GM18907 (cell line): ENCODE results near the gene KSR1.
A peak's percentile ranks its signal among the peaks of the same experiment; 100 is the strongest.
"Not testable (repeated sequence)": the region's sequence is repeated elsewhere in the genome, so short reads cannot be mapped to it uniquely, and the experiment has no call there.

Experiments used
- ATAC-seq: cut with Tn5 transposase; IDR thresholded peaks from one replicate; pipeline ENCODE4 v1.9.1; 2021; ENCODE audit warnings: mild to moderate bottlenecking, moderate library complexity; ENCODE audit not compliant: unreplicated experiment

KSR1 gene

DNA sequence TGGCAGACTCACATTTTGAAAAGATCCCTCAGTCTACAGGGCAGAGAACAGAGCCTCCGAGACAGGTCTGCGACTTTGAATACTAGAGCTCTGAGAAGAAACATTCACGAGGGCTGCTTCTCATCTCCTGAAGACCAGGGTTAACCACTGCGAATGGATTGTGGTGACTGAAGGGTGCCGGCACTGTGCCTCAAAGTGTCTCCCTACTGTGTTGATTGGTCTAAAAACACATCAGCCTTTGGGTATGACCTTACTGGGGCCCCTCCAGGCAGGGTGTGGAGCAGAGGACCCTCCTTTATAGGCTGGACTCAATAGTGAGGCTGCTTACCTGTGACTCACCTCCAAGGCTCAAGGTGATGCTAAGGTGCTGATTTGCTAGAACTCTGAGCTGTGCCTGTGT is 172.1 kb downstream of the KSR1 start:
- ATAC-seq = no peak

GRCh38 chr17:27629260-27629659 is 173.0 kb downstream of the KSR1 start:
- ATAC-seq = not testable (repeated sequence)

GRCh38 chr17:27630607-27631410 is 174.6 kb downstream of the KSR1 start, which contains the start of gene LGALS9:
LGALS9 (plus strand) TSS chr17:27631188; CDS start chr17:27631266, 78 bp downstream.
- peak; percentile 66 for ATAC-seq

DNA sequence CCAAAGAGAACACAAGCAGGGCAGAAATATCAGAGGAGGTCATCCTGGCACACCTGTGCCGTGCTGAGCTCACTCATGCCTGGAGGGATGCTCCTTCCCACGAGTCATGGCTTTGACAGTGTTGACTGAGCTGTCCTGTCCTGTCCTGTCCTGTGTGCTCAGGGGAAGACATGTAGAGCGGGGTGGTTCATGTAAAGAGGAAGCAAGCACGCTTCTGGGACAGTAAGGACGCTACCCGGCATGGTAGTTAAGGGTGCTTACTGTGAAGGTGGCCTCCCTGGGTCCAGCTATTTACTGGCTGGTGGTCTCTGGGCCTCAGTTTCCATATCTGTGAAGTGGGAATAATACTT is 175.1 kb downstream of the KSR1 start:
- peak; percentile 44 for ATAC-seq

DNA sequence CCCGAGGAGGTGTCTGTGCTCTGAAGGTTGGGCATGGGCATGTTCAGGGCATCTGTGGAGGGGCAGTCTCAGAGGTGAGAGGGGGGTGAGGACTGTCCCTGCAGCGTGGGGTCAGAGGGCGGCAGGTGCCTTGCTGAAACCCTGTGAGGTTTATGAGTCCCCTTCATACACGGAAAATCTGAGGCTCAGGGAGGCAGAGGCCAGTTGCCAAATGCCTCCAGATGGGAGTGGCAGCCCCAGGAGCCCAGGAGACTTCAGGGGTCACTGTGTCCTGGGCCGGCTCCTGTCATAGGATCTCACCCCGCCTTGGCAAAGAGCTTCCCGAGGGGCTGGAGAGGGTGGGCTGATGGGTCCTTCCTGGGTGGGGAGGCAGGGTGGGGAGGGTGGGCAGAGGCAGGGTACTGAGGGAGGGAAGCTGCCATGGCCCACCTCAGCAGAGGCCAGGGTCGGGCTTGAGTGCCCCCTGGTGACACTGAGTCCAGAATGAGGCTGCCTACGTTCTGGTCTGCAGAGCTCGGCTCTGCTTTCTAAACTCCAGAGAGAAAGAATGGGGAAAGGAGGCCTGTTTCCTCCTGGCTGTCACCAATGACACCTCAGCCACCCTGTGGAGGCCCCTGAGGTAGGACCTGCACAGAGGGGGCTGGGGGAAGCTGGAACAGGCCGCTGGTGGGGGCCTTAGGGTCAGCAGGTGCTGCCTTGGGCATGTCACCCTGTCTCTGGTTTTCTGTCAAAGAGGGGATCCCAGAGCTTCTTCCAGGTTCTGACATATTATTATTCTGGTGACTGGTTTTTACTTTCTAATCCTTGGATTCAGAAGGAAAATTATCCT is 175.9 kb downstream of the KSR1 start:
- ATAC-seq = no peak

DNA sequence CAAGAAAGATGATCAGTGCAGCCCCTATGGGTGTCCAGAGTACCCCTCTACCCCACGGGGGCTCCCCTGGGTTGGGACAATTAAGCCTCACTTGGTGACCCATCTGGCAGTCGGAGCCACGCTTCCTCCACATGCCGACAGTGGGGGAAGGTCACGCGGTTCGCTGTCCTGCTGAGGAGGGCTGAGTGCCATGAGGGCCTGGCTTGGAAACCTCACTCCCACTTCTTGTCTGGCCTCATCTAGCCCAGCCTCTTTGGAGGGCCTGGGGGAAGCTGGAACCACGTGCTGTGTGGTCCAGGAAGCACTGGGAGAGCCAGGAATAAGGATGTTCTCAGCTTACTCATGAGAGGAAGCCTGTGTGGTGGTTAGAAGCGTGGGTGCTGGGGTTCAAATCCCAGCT is 176.5 kb downstream of the KSR1 start:
- ATAC-seq = not testable (repeated sequence)

DNA sequence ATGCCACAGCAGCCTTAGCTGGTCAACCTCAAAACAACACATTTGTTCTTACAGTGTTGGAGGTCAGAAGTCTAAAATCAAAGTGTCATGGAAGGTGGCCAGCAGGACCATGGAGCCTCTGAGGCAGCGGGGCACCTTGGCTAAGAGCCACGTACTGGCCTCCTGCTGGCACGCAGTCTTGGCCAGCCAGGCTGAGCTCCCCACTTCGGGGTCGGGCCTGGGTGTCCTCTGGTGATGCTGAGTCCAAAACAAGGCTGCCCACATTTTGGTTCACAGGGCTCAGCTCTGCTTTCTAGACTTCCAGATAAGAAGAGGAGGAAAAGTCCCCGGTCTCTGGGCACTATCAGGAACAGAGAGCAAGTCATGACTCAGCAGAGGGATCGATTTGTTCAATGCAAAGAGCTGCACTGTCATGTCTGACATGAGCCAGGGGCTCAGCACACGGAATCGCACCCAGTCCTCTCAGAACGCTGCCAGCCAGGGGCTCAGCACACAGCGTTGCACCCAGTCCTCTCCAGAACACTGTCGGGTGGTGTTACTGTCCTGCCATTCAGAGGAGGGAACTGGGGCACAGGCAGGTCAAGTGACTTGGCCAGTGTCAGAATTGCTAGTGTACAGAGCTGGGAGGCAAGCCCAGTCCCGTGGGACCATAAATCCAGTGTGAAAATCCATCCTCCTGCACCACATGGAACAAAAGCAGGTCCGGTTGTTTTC is 177.2 kb downstream of the KSR1 start:
- ATAC-seq = no peak

- no peak for ATAC-seq
These were observed 177.7 kb downstream of the KSR1 start for GRCh38 chr17:27634026-27634335.

- no peak for ATAC-seq
These were observed 178.5 kb downstream of the KSR1 start for GRCh38 chr17:27634776-27635175.

GRCh38 chr17:27635275-27635823 is 179.1 kb downstream of the KSR1 start:
- ATAC-seq = peak; percentile 41

DNA sequence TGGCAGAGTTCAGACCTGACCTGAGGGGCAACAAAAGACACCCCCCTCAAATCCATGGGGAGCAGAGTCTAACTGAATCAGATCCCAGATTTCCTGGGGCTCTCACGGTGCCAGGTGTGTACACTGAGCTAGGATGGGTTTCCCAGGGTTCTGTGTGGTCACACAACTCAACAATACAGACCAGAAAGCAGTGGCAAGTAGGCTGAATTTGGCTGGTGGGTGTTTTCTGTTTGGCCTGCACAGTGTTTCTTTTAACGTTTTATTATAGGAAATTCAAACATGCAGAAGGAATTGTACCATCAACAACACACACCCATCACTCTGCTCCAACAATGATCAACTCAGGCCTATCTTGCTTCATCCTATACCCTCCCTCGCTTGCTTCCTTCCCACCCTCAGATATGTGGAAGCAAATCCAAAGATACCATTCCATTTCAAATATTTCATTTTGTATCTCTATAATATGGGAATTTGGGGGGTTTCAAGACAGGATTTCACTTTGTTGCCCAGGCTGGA is 179.8 kb downstream of the KSR1 start:
- not testable (repeated sequence) for ATAC-seq

GRCh38 chr17:27637818-27638217 is 181.6 kb downstream of the KSR1 start:
- ATAC-seq = not testable (repeated sequence)

DNA sequence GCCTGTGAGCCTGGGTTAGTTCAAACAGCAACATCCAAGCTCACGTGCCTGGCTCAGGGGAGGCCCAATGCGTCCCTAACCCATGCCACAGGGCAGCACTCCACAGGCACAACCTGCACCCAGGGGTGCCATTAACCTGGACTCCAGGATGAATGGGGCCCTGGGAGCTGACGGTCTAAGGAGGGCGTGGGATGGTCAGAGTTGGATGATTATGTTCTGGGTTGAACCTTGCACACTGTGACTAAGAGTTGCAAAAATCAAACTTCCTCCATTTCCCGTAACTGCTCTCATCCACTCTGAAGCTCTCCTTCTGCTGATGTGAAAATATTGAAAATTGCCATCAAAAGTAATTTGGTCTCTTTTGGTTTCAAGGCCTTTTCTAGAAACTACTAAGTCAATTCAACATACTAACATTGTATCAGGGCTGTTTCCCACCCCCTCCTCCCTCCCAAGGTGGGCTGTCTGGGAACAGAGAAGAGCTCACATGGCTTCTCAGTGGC is 182.2 kb downstream of the KSR1 start:
- ATAC-seq = not testable (repeated sequence)

- no peak for ATAC-seq
These were observed 184.5 kb downstream of the KSR1 start for GRCh38 chr17:27640790-27641189.

DNA sequence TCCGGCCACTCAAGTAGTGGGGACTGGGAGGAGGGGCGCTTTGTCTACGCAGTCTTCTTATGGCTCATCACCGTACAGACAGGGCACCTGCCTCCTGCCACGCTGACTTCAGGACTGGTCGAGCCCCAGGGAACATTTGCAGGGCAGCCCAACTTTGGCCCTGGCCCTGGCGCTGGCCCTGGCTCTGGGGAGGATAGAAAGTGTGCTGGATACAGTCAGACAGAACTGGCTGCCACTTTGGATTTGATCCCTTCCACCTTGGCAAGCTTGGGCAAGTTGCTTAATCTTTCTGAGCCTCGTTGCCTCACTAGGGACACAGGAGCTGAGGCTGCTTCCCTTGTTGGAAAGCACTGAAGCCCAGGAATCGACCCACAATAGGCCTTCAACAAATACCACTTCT is 188.3 kb downstream of the KSR1 start:
- no peak for ATAC-seq

GRCh38 chr17:27645621-27646020 is 189.4 kb downstream of the KSR1 start:
- ATAC-seq = not testable (repeated sequence)

GRCh38 chr17:27646232-27646631 is 190.0 kb downstream of the KSR1 start:
- ATAC-seq = no peak

DNA sequence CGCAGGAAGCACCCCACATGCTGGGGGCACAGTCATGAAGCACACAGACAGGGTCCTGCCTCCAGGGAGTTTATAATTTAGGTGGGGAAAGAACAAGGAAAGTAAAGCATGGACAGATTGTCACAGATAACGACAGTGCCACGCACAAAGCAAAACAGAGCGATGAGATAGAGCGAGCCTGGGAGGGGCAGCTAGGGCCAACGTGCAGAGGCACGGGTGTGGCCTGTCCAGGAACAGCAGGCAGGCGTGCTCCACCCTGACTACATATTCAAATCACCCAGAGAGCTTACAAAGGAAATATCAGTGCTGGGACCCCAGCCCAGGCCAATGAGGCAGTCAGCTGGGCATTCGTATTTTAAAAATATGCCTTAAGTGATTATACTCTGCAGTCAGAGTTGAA is 191.5 kb downstream of the KSR1 start:
- ATAC-seq = no peak

DNA sequence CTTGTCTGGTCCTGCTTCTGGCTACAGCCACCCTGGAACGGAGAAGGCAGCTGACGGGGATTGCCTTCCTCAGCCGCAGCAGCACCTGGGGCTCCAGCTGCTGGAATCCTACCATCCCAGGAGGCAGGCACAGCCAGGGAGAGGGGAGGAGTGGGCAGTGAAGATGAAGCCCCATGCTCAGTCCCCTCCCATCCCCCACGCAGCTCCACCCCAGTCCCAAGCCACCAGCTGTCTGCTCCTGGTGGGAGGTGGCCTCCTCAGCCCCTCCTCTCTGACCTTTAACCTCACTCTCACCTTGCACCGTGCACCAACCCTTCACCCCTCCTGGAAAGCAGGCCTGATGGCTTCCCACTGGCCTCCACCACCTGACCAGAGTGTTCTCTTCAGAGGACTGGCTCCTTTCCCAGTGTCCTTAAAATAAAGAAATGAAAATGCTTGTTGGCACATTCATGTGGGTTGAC is 192.9 kb downstream of the KSR1 start:
- ATAC-seq = not testable (repeated sequence)

- ATAC-seq = no peak
These were observed 193.7 kb downstream of the KSR1 start for GRCh38 chr17:27649929-27650328.

DNA sequence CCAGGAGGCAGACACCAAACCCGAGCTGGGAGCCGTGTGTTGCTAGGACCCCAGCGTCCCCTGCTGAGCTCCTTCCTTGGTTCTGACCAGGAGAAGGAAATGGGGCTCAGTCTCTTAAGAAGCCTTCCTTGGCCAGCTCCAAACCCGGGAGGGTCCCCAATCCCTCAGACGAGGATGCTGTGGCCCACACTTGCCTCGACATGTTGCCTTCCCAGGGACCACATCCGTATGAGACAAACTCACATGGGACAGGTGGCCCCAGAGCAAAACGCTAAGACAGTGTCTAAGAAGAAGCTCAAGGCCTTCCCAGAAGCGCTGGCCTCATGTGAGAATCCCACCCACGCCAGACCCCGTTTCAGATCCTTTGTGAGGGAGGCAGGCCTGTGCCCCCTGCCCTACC is 194.6 kb downstream of the KSR1 start:
- no peak for ATAC-seq
